GM19023 (cell line): ENCODE results near the gene TLNRD1.

Experiments
- ATAC-seq: cut with Tn5 transposase; IDR thresholded peaks from one replicate; pipeline ENCODE4 v1.9.1; 2021; ENCODE audit warnings: mild to moderate bottlenecking, moderate library complexity; ENCODE audit not compliant: unreplicated experiment

TLNRD1 gene

GRCh38 chr15:81053621-81054020, 52.9 kb downstream of the TLNRD1 start:
- ATAC-seq, result no peak

- ATAC-seq, result no peak
These were observed 53.5 kb downstream of the TLNRD1 start for GRCh38 chr15:81054236-81054635.
